ENCODE data around the gene PLEKHG4B.

DNA sequence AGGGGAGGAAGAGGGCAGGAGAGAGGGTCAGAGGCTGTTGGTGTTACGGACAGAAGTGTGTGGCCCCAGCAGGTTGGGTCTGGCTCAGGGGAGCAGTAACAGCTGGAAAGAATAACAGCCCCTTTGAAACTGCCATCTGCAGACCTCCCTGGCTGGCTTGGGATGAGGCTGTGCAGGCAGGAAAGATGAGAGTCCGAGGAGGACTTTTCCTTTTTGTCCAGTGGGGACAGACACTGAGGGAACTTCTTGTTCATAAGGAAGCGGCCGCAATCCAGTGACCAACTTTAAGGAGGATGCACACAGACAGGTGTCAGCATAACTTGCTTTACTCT is 14.8 kb upstream of the PLEKHG4B start:
- TF ChIP-seq, protein P1, sequence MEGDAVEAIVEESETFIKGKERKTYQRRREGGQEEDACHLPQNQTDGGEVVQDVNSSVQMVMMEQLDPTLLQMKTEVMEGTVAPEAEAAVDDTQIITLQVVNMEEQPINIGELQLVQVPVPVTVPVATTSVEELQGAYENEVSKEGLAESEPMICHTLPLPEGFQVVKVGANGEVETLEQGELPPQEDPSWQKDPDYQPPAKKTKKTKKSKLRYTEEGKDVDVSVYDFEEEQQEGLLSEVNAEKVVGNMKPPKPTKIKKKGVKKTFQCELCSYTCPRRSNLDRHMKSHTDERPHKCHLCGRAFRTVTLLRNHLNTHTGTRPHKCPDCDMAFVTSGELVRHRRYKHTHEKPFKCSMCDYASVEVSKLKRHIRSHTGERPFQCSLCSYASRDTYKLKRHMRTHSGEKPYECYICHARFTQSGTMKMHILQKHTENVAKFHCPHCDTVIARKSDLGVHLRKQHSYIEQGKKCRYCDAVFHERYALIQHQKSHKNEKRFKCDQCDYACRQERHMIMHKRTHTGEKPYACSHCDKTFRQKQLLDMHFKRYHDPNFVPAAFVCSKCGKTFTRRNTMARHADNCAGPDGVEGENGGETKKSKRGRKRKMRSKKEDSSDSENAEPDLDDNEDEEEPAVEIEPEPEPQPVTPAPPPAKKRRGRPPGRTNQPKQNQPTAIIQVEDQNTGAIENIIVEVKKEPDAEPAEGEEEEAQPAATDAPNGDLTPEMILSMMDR (IDR thresholded peaks at IDR 0.05; ENCODE audit: low read length), result no peak
- no peak for TF ChIP-seq EZH2phosphoT487 (IDR thresholded peaks at IDR 0.05; ENCODE audit: low read length)

All from MM.1S (cell line).